Hepatocyte (in vitro differentiated cells): Measurements from ENCODE around the gene KLHL21. TPM values are rescaled to one million over a fixed set of nuclear protein-coding genes. Genes with fewer than 3 reads are reported as not detected.

Experiments
- DNase-seq: peaks from one replicate; pipeline ENCODE4 v3.0.0-alpha.2; 2016; ENCODE audit warnings: low spot score
- H2AFZ ChIP-seq: fragments of 200-600 bp; sonication (generic); 2 replicates; pipeline ENCODE4 v1.6.0; 2016; ENCODE audit warnings: antibody characterized with exemption, mild to moderate bottlenecking
- H3K27ac ChIP-seq: fragments of 200-600 bp; sonication (generic); 2 replicates; pipeline ENCODE4 v1.5.1; 2016; ENCODE audit warnings: mild to moderate bottlenecking
- H3K27me3 ChIP-seq: fragments of 200-600 bp; sonication (generic); 2 replicates; pipeline ENCODE4 v1.6.1; 2016
- H3K36me3 ChIP-seq: fragments of 200-600 bp; sonication (generic); replicated peaks from 2 replicates; pipeline ENCODE4 v1.5.1; 2016; ENCODE audit warnings: low read depth; ENCODE audit not compliant: insufficient read depth
- H3K4me1 ChIP-seq: fragments of 200-600 bp; sonication (generic); 2 replicates; pipeline ENCODE4 v1.5.1; 2016; ENCODE audit warnings: mild to moderate bottlenecking, moderate library complexity; ENCODE audit not compliant: insufficient read depth
- H3K4me2 ChIP-seq: fragments of 200-600 bp; sonication (generic); 2 replicates; pipeline ENCODE4 v1.6.0; 2016
- H3K4me3 ChIP-seq: fragments of 200-600 bp; sonication (generic); 2 replicates; pipeline ENCODE4 v1.5.1; 2016; ENCODE audit warnings: mild to moderate bottlenecking
- H3K79me2 ChIP-seq: fragments of 200-600 bp; sonication (generic); 2 replicates; pipeline ENCODE4 v1.6.0; 2017; ENCODE audit warnings: mild to moderate bottlenecking
- H3K9me2 ChIP-seq: fragments of 200-600 bp; sonication (generic); replicated peaks from 2 replicates; pipeline ENCODE4 v1.6.0; 2017; ENCODE audit warnings: mild to moderate bottlenecking; ENCODE audit not compliant: insufficient read depth
- H3K9me3 ChIP-seq: fragments of 200-600 bp; sonication (generic); 2 replicates; pipeline ENCODE4 v1.5.1; 2016; ENCODE audit warnings: low read depth, mild to moderate bottlenecking
- H4K20me1 ChIP-seq: fragments of 200-600 bp; sonication (generic); 2 replicates; pipeline ENCODE4 v1.6.0; 2016; ENCODE audit warnings: mild to moderate bottlenecking; ENCODE audit not compliant: insufficient read depth, poor library complexity, severe bottlenecking
- CTCF ChIP-seq: fragments of 200-600 bp; sonication (generic); IDR thresholded peaks from 2 replicates; pipeline ENCODE4 v1.5.1; 2016; ENCODE audit warnings: antibody characterized with exemption, mild to moderate bottlenecking; ENCODE audit not compliant: poor library complexity
- EZH2 ChIP-seq: fragments of 200-600 bp; sonication (generic); IDR thresholded peaks from 2 replicates; pipeline ENCODE4 v1.6.1; 2016; ENCODE audit warnings: antibody characterized with exemption, mild to moderate bottlenecking, borderline replicate concordance
- EZH2phosphoT487 ChIP-seq: fragments of 200-600 bp; sonication (generic); IDR thresholded peaks from one replicate; pipeline ENCODE4 v1.6.1; 2018; ENCODE audit warnings: antibody characterized with exemption, mild to moderate bottlenecking, low read depth, moderate library complexity; ENCODE audit not compliant: unreplicated experiment, severe bottlenecking
- whole genome bisulfite sequencing: methylation state at CpG from one replicate; pipeline ENCODE4 v1.1.6; 2016; ENCODE audit warnings: low lambda C conversion rate; ENCODE audit errors: missing lambda C conversion rate; 5-methylcytosine and 5-hydroxymethylcytosine counted together
- polyA plus RNA-seq: library from polyadenylated mRNA; unstranded; fragments of >200 nt; fragmentation: Nextera tagmentation; extraction: Ambion mirVana; gene quantifications from 2 replicates; pipeline ENCODE4 v1.2.1, GENCODE V29; 2016
- total RNA-seq: library from RNA; depleted of rRNA; stranded (reverse); fragments of >200 nt; gene quantifications from 2 replicates; pipeline ENCODE4 v1.2.3, GENCODE V29; 2014

KLHL21 gene
- total and polyA plus RNA-seq, 2 experiments from 2014 or later, result 20.0 to 20.6 TPM

GRCh38 chr1:6596351-6596750 lies 6.3 kb downstream of the KLHL21 start:
- Histone ChIP-seq H4K20me1 (peaks cover 31% of the 10 kb centered on the region), H3K4me2 (no peak overlapping the region), H3K9me2 (no peaks in the 10 kb centered on the region), H3K4me3 (no peak overlapping the region), H3K79me2 (peaks cover 48% of the 10 kb centered on the region), H3K27ac (no peak overlapping the region), H3K9me3 (no peaks in the 10 kb centered on the region), H3K4me1 (peaks cover 14% of the 10 kb centered on the region), H3K27me3 (no peaks in the 10 kb centered on the region), H3K36me3 (no peaks in the 10 kb centered on the region), H2AFZ (no peak overlapping the region)
- TF ChIP-seq CTCF, result no peak
- 81% methylated on average over 7 of the region's 7 CpGs for WGBS
- DNase-seq, result no peak

DNA sequence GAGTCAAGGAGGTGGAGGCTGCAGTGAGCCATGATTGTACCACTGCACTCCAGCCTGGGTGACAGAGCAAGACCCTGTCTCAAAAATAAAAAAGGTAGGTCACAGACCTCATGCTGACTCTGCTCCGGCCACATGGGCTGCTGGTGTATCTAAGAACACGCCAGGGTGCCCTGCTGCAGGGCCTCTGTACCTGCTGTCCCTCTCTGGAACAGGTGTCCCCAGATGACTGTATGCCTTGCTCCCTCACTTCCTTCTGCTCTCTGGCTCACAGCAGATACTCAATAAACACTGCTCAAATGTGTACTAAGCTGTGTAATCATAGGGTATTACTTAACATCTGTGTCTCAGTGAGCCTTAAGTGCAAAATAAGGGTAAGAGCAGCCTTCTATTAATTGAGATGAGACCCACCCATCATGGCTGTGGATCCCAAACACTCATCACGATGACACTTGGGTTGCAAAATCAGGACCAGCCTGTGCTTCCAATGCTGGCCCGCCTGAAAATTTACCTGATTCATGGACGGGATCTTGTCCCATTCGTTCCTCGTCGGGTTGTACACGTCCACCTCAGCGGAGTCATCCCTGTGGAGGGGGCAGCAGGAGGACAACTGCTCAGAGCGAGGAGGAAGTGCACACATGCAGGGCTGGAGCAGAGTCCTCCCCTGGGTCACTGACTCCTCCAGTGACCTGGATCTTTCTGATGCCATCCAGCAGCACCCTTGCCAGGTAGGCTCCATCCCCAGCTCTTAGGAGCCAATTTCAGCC lies 7.5 kb downstream of the KLHL21 start:
- H3K79me2 ChIP-seq, result peaks cover 41% of the 10 kb centered on the region
- TF ChIP-seq EZH2 (no peak), CTCF (no peak), EZH2phosphoT487 (no peak)
- H3K4me2 ChIP-seq, result no peak overlapping the region
- H3K4me1 ChIP-seq, result peaks cover 8% of the 10 kb centered on the region
- H3K27me3 ChIP-seq, result no peaks in the 10 kb centered on the region
- H3K9me3 ChIP-seq, result no peaks in the 10 kb centered on the region
- H3K36me3 ChIP-seq, result no peaks in the 10 kb centered on the region
- H3K9me2 ChIP-seq, result no peaks in the 10 kb centered on the region
- H3K27ac ChIP-seq, result no peak overlapping the region
- no peak overlapping the region for H2AFZ ChIP-seq
- H4K20me1 ChIP-seq, result peaks cover 25% of the 10 kb centered on the region
- WGBS, result 96% methylated on average over 11 of the region's 11 CpGs
- H3K4me3 ChIP-seq, result no peak overlapping the region
- DNase-seq, result no peak

GRCh38 chr1:6593810-6594209 lies 8.9 kb downstream of the KLHL21 start:
- peaks cover 13% of the 10 kb centered on the region for H4K20me1 ChIP-seq
- H3K9me3 ChIP-seq, result no peaks in the 10 kb centered on the region
- no peak overlapping the region for H2AFZ ChIP-seq
- H3K9me2 ChIP-seq, result no peaks in the 10 kb centered on the region
- no peak for TF ChIP-seq CTCF
- no peak for TF ChIP-seq EZH2phosphoT487
- TF ChIP-seq EZH2, result no peak
- no peaks in the 10 kb centered on the region for H3K27me3 ChIP-seq
- no peaks in the 10 kb centered on the region for H3K36me3 ChIP-seq
- H3K4me3 ChIP-seq, result no peak overlapping the region
- no peak overlapping the region for H3K4me2 ChIP-seq
- no peak overlapping the region for H3K27ac ChIP-seq
- 96% methylated on average over 15 of the region's 15 CpGs for WGBS
- no peaks in the 10 kb centered on the region for H3K4me1 ChIP-seq
- no peak for DNase-seq
- H3K79me2 ChIP-seq, result peaks cover 27% of the 10 kb centered on the region
